CD14-positive monocyte (primary cell): ENCODE data around the gene ZC3H10. TPM values are rescaled to one million over a fixed set of nuclear protein-coding genes. Genes with fewer than 3 reads are reported as not detected.
A peak's percentile ranks its signal among the peaks of the same experiment; 100 is the strongest.

ENCODE experiments used
- DNase-seq, 3 donors: peaks; one replicate each; pipeline ENCODE4 v3.0.0-alpha.2; 2011 to 2022
- H2AFZ ChIP-seq: 2 replicates; pipeline ENCODE4 v1.6.0; 2012; ENCODE audit warnings: mild to moderate bottlenecking, low read depth, low read length, inconsistent platforms; ENCODE audit not compliant: insufficient read depth, poor library complexity, severe bottlenecking
- H3K27ac ChIP-seq, 2 donors: 1 replicate in 1 of 2; 2 replicates in 1 of 2; pipeline ENCODE4 v1.5.1; 2012 to 2013; ENCODE audit warnings: low read length in 2 of 2, control low read depth in 1 of 2, inconsistent platforms in 1 of 2, low read depth in 1 of 2, mild to moderate bottlenecking in 1 of 2
- H3K27me3 ChIP-seq, 2 donors: one replicate each; pipeline versions ENCODE4 v1.6.0 to v1.6.1; 2011 to 2013; ENCODE audit warnings: low read length in 2 of 2; ENCODE audit not compliant: control insufficient read depth in 2 of 2, insufficient read depth in 2 of 2
- H3K36me3 ChIP-seq, 2 donors: replicated peaks in 1 of 2; 1 replicate in 1 of 2; 2 replicates in 1 of 2; pipeline versions ENCODE4 v1.5.1 to v1.6.1; 2012 to 2013; ENCODE audit warnings: low read length in 2 of 2, control low read depth in 1 of 2, inconsistent platforms in 1 of 2, mild to moderate bottlenecking in 1 of 2; ENCODE audit not compliant: insufficient read depth in 2 of 2, control insufficient read depth in 1 of 2
- H3K4me1 ChIP-seq, 2 donors: 1 replicate in 1 of 2; 2 replicates in 1 of 2; pipeline versions ENCODE4 v1.5.1 to v1.6.1; 2012 to 2013; ENCODE audit warnings: low read length in 2 of 2, control low read depth in 1 of 2, inconsistent platforms in 1 of 2, mild to moderate bottlenecking in 1 of 2, moderate library complexity in 1 of 2; ENCODE audit not compliant: insufficient read depth in 2 of 2, control insufficient read depth in 1 of 2
- H3K4me2 ChIP-seq: replicated peaks from 2 replicates; pipeline ENCODE3; 2012; ENCODE audit warnings: low read length, moderate library complexity, mild to moderate bottlenecking; ENCODE audit not compliant: poor library complexity, severe bottlenecking; ENCODE audit errors: extremely low read depth
- H3K4me3 ChIP-seq, 3 experiments: fragments of 200-600 bp in 1 of 3; sonication (generic) in 1 of 3; replicated peaks in 1 of 3; 1 replicate in 2 of 3; 2 replicates in 1 of 3; pipeline ENCODE4 v1.5.1; 2011 to 2013; ENCODE audit warnings: low read length in 3 of 3, mild to moderate bottlenecking in 3 of 3, control low read depth in 2 of 3, low read depth in 2 of 3, inconsistent platforms in 1 of 3, moderate library complexity in 1 of 3
- H3K79me2 ChIP-seq: 2 replicates; pipeline ENCODE4 v1.6.0; 2012; ENCODE audit warnings: mild to moderate bottlenecking, control low read depth, inconsistent platforms, low read length, moderate library complexity; ENCODE audit not compliant: insufficient read depth
- H3K9ac ChIP-seq: 2 replicates; pipeline ENCODE4 v1.6.0; 2017; ENCODE audit warnings: low read length, mild to moderate bottlenecking; ENCODE audit not compliant: insufficient read depth, poor library complexity, severe bottlenecking
- H3K9me3 ChIP-seq, 2 donors: replicated peaks in 1 of 2; 1 replicate in 1 of 2; 2 replicates in 1 of 2; pipeline versions ENCODE4 v1.5.1 to v1.6.1; 2012 to 2013; ENCODE audit warnings: low read length in 2 of 2, control low read depth in 1 of 2; ENCODE audit not compliant: control insufficient read depth in 1 of 2, insufficient read depth in 1 of 2
- H4K20me1 ChIP-seq: 2 replicates; pipeline ENCODE4 v1.6.0; 2012; ENCODE audit warnings: mild to moderate bottlenecking, low read length, control low read depth, moderate library complexity; ENCODE audit not compliant: insufficient read depth
- H3K27ac Mint-ChIP-seq, 7 donors: one replicate each; pipeline ENCODE4 v1.8.0; 2020; ENCODE audit warnings: mild to moderate bottlenecking in 7 of 7, mixed read lengths in 7 of 7, moderate library complexity in 6 of 7, inconsistent platforms in 2 of 7
- H3K27me3 Mint-ChIP-seq, 3 donors: one replicate each; pipeline ENCODE4 v1.8.0; 2021 to 2022; ENCODE audit warnings: low read depth in 3 of 3, mild to moderate bottlenecking in 3 of 3, mixed read lengths in 3 of 3, moderate library complexity in 3 of 3, inconsistent platforms in 1 of 3
- H3K36me3 Mint-ChIP-seq, 2 donors: one replicate each; pipeline ENCODE4 v1.8.0; 2020; ENCODE audit warnings: mixed read lengths in 2 of 2, inconsistent platforms in 1 of 2, mild to moderate bottlenecking in 1 of 2
- H3K4me1 Mint-ChIP-seq: one replicate; pipeline ENCODE4 v1.8.0; 2020; ENCODE audit warnings: mild to moderate bottlenecking, mixed read lengths
- H3K4me3 Mint-ChIP-seq, 2 donors: one replicate each; pipeline ENCODE4 v1.8.0; 2020; ENCODE audit warnings: mild to moderate bottlenecking in 2 of 2, mixed read lengths in 2 of 2, moderate library complexity in 1 of 2
- H3K9me3 Mint-ChIP-seq, 7 donors: one replicate each; pipeline ENCODE4 v1.8.0; 2020 to 2022; ENCODE audit warnings: mixed read lengths in 7 of 7, mild to moderate bottlenecking in 6 of 7, moderate library complexity in 6 of 7, inconsistent platforms in 2 of 7
- WGBS: methylation state at CpG from one replicate; pipeline ENCODE4 v1.1.5; 2013; ENCODE audit warnings: missing lambda C conversion rate; ENCODE audit not compliant: insufficient coverage; 5-methylcytosine and 5-hydroxymethylcytosine counted together
- intact Hi-C, 2 donors: fragments of 100-400 bp; cut with micrococcal nuclease; formaldehyde crosslinking; loops; one replicate each; pipeline versions ENCODE4 v1.15.0 to v1.15.1; 2023
- polyA plus RNA-seq, 3 donors: library from polyadenylated mRNA; depleted of rRNA in 1 of 3; unstranded in 2 of 3; stranded (reverse) in 1 of 3; fragments of 300-500 nt in 2 of 3; fragments of >200 nt in 1 of 3; fragmentation: Illumina TruSeq in 2 of 3; gene quantifications; 1 replicate in 2 of 3; 2 replicates in 1 of 3; pipeline ENCODE4 v1.2.3, GENCODE V29; 2012 to 2021
- TF ChIP-seq, protein P1 (sequence below): fragments of 200-600 bp; IDR thresholded peaks from one replicate; pipeline ENCODE4 v1.8.0; 2022; ENCODE audit warnings: antibody characterized with exemption, mild to moderate bottlenecking

ZC3H10 gene
- polyA plus RNA-seq, 3 donors = 1.7 to 3.1 (median 1.8) TPM

DNA sequence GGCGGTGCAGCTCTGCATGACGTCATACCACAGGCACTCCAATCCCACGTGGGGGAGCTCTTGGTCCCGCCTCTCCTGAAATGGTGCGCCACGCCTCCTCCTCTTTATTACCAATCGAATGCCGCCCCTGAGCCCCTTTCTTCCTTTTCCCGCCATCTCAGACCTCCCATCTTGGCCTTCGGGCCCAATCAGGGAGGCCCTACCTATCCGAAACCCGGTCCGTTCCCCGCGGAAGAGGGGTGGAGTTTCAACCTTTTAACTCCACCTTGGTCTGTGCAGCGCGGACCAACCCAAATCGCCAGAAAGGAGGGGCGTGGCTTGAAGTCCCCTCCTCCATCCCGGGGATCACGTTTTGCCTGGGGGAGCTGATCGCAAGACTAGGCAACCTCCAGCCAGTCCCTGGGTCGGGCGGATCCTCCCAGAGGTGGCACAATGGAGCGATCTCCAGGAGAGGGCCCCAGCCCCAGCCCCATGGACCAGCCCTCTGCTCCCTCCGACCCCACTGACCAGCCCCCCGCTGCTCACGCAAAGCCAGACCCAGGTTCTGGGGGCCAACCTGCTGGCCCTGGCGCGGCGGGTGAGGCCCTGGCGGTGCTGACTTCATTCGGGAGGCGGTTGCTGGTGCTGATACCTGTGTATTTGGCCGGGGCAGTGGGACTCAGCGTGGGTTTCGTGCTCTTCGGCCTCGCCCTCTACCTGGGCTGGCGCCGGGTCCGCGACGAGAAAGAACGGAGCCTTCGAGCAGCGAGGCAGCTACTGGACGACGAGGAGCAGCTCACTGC is 10.0 kb downstream of the ZC3H10 start, which contains the start of gene ESYT1:
TSS of gene ESYT1 (plus strand) at position 380 of the 782 bp plus-strand sequence. CDS start at position 433, 53 bp downstream.
- Histone ChIP-seq H4K20me1 (peaks cover under 1% of the 10 kb centered on the region), H3K4me1 (peaks cover 55 to 68% of the 10 kb centered on the region in 2 donors), H3K9ac (peak within 1 kb of the TSS; percentile 68), H3K79me2 (peaks cover 51% of the 10 kb centered on the region), H3K27ac (peak within 1 kb of the TSS; percentile 54 to 78), H2AFZ (peak within 1 kb of the TSS; percentile 84), H3K27me3 (no peaks in the 10 kb centered on the region), H3K4me3 (peak within 1 kb of the TSS; percentile 60 to 99 (median 94)), H3K36me3 (peaks cover 25 to 29% of the 10 kb centered on the region in 2 donors), H3K4me2 (peak within 1 kb of the TSS; percentile 99), H3K9me3 (no peaks in the 10 kb centered on the region)
- peaks cover 0 to 6% (median 1%) of the 10 kb centered on the region in 3 donors for H3K27me3 Mint-ChIP-seq
- 0% methylated on average over 42 of the region's 49 CpGs for WGBS
- H3K4me3 Mint-ChIP-seq = peak within 1 kb of the TSS; percentile 95 to 98
- peaks cover 59% of the 10 kb centered on the region for H3K4me1 Mint-ChIP-seq
- intact Hi-C loops = loop anchor here (2.0 to 10.0 kb wide), 6 partner anchors 23 to 337 kb away; partner anchors contain the start of genes SPRYD4 (in 2 of the 2), MYL6 (in 1 of the 2), NABP2 (in 1 of the 2) and RNF41 (in 1 of the 2)
- peak within 1 kb of the TSS; percentile 84 to 94 (median 93) for H3K27ac Mint-ChIP-seq
- DNase-seq = peak; percentile 99
- TF ChIP-seq, protein P1, sequence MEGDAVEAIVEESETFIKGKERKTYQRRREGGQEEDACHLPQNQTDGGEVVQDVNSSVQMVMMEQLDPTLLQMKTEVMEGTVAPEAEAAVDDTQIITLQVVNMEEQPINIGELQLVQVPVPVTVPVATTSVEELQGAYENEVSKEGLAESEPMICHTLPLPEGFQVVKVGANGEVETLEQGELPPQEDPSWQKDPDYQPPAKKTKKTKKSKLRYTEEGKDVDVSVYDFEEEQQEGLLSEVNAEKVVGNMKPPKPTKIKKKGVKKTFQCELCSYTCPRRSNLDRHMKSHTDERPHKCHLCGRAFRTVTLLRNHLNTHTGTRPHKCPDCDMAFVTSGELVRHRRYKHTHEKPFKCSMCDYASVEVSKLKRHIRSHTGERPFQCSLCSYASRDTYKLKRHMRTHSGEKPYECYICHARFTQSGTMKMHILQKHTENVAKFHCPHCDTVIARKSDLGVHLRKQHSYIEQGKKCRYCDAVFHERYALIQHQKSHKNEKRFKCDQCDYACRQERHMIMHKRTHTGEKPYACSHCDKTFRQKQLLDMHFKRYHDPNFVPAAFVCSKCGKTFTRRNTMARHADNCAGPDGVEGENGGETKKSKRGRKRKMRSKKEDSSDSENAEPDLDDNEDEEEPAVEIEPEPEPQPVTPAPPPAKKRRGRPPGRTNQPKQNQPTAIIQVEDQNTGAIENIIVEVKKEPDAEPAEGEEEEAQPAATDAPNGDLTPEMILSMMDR = no peak
- peaks cover 32 to 39% of the 10 kb centered on the region in 2 donors for H3K36me3 Mint-ChIP-seq
- H3K9me3 Mint-ChIP-seq = peaks cover 0 to 4% (median 0%) of the 10 kb centered on the region in 7 donors

DNA sequence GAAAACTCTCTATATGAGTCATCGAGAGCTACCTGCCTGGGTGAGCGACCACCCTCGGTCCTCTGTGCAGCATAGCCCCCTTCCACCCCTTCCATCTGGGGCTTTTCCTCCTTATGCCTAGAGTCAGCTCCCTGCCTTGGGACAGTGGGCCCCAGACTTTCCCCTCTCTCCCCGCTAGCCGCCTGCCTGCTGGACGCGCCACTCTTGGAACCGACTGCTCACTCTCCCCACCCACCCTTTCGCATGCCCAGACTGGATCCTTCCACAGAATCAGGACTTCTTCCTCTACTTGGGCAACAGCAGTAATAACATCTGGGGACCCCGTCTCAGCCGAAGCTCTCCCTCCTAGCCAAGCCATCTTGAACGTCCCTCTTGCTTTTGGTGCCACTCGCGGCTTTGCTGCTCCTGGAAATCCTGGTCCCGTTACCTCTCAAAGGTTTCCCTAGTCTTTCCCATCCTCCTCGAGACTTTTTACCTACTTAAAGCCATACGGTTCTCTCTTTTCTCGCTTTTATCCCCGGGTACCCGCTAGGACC is 10.7 kb downstream of the ZC3H10 start:
- DNase-seq = no peak
- Mint-ChIP-seq H3K36me3 (peaks cover 39% of the 10 kb centered on the region in 2 donors), H3K4me1 (peaks cover 53% of the 10 kb centered on the region), H3K27me3 (peaks cover 0 to 6% (median 1%) of the 10 kb centered on the region in 3 donors), H3K27ac (peak overlapping the region; percentile 84 to 94 (median 93)), H3K4me3 (peak overlapping the region; percentile 95 to 98), H3K9me3 (peaks cover 0 to 4% (median 0%) of the 10 kb centered on the region in 7 donors)
- Histone ChIP-seq H4K20me1 (no peaks in the 10 kb centered on the region), H3K9ac (peak overlapping the region; percentile 68), H3K4me2 (peak overlapping the region; percentile 99), H2AFZ (peak overlapping the region; percentile 84), H3K27me3 (no peaks in the 10 kb centered on the region), H3K27ac (peak overlapping the region; percentile 54 to 78), H3K4me1 (peaks cover 53 to 62% of the 10 kb centered on the region in 2 donors), H3K79me2 (peaks cover 44% of the 10 kb centered on the region), H3K4me3 (peak overlapping the region; percentile 60 to 99 (median 94)), H3K9me3 (no peaks in the 10 kb centered on the region), H3K36me3 (peaks cover 31 to 35% of the 10 kb centered on the region in 2 donors)
- TF ChIP-seq, protein P1 = no peak
- 0% methylated on average over 10 of the region's 20 CpGs for WGBS
- intact Hi-C loops = loop anchor here (2.0 to 10.0 kb wide), 4 partner anchors 22 to 336 kb away; partner anchors contain the start of genes SPRYD4 (in 2 of the 2), NABP2 (in 1 of the 2) and RNF41 (in 1 of the 2)
